T-cell (primary cell): Measurements from ENCODE around the gene CTNNA3. TPM values are rescaled to one million over a fixed set of nuclear protein-coding genes. Genes with fewer than 3 reads are reported as not detected.
A peak's percentile ranks its signal among the peaks of the same experiment; 100 is the strongest.

ENCODE experiments used
- ATAC-seq, 4 experiments: fragments of 200-7000 bp in 3 of 4; fragments of 150-1000 bp in 1 of 4; cut with Tn5 transposase; replicated peaks in 1 of 4; 1 replicate in 3 of 4; 2 replicates in 1 of 4; pipeline ENCODE4 v1.10.0; 2021; ENCODE audit warnings: moderate library complexity in 3 of 4, mild to moderate bottlenecking in 2 of 4, moderate number of reproducible peaks in 1 of 4
- CTCF ChIA-PET, 2 donors: fragments of 300-600 bp; sonication (Branson Sonifier 250); formaldehyde crosslinking; loops; one replicate each; lab custom pipeline; 2022; ENCODE audit warnings: antibody characterized with exemption in 2 of 2; lab: Charles Lee
- POLR2A ChIA-PET, 2 donors: fragments of 300-600 bp; sonication (Branson Sonifier 250); formaldehyde crosslinking; loops; one replicate each; lab custom pipeline; 2022; ENCODE audit warnings: antibody characterized with exemption in 2 of 2; lab: Charles Lee
- DNase-seq, 35 experiments: peaks; one replicate each; pipeline versions ENCODE4 v3.0.0 to v3.0.0-alpha.2; 2013 to 2023
- H3K27ac ChIP-seq: one replicate; pipeline ENCODE4 v1.5.1; 2013; ENCODE audit warnings: low read length
- H3K27me3 ChIP-seq, 2 experiments: replicated peaks in 1 of 2; 1 replicate in 1 of 2; 2 replicates in 1 of 2; pipeline versions ENCODE4 v1.6.1 to v1.7.0; 2013; ENCODE audit warnings: low read length in 1 of 2, mixed read lengths in 1 of 2; ENCODE audit not compliant: control insufficient read depth in 2 of 2, insufficient read depth in 2 of 2; ENCODE audit errors: extremely low read depth in 1 of 2
- H3K36me3 ChIP-seq, 2 donors: 1 replicate in 1 of 2; 2 replicates in 1 of 2; pipeline versions ENCODE4 v1.6.1 to v1.7.0; 2013; ENCODE audit warnings: low read length in 1 of 2; ENCODE audit not compliant: control insufficient read depth in 2 of 2, insufficient read depth in 1 of 2; ENCODE audit errors: extremely low read depth in 1 of 2
- H3K4me1 ChIP-seq, 2 experiments: 1 replicate in 1 of 2; 2 replicates in 1 of 2; pipeline versions ENCODE4 v1.6.1 to v1.7.0; 2013; ENCODE audit warnings: low read length in 2 of 2, mixed read lengths in 1 of 2; ENCODE audit not compliant: insufficient read depth in 2 of 2, control insufficient read depth in 1 of 2; ENCODE audit errors: extremely low read depth in 1 of 2
- H3K4me3 ChIP-seq, 2 donors: 1 replicate in 1 of 2; 2 replicates in 1 of 2; pipeline versions ENCODE4 v1.5.1 to v1.7.0; 2013; ENCODE audit warnings: mild to moderate bottlenecking in 2 of 2, low read length in 1 of 2, moderate library complexity in 1 of 2; ENCODE audit not compliant: control insufficient read depth in 1 of 2; ENCODE audit errors: extremely low read depth in 1 of 2
- H3K9me3 ChIP-seq: 2 replicates; pipeline ENCODE4 v1.7.0; 2013
- H3K27ac Mint-ChIP-seq, 2 donors: one replicate each; pipeline ENCODE4 v1.8.0; 2020 to 2021; ENCODE audit warnings: mild to moderate bottlenecking in 2 of 2, mixed read lengths in 2 of 2
- H3K27me3 Mint-ChIP-seq, 2 donors: one replicate each; pipeline ENCODE4 v1.8.0; 2021 to 2022; ENCODE audit warnings: mixed read lengths in 2 of 2
- H3K36me3 Mint-ChIP-seq: one replicate; pipeline ENCODE4 v1.8.0; 2021; ENCODE audit warnings: mixed read lengths
- H3K4me1 Mint-ChIP-seq, 3 donors: one replicate each; pipeline ENCODE4 v1.8.0; 2020 to 2022; ENCODE audit warnings: mixed read lengths in 3 of 3, mild to moderate bottlenecking in 1 of 3
- H3K4me3 Mint-ChIP-seq, 3 donors: one replicate each; pipeline ENCODE4 v1.8.0; 2020 to 2022; ENCODE audit warnings: mild to moderate bottlenecking in 3 of 3, mixed read lengths in 3 of 3, moderate library complexity in 3 of 3
- H3K9me3 Mint-ChIP-seq, 3 donors: one replicate each; pipeline ENCODE4 v1.8.0; 2020 to 2022; ENCODE audit warnings: mixed read lengths in 3 of 3
- WGBS: methylation state at CpG from one replicate; pipeline ENCODE4 v1.1.5; 2013; ENCODE audit warnings: missing lambda C conversion rate; ENCODE audit not compliant: insufficient coverage; 5-methylcytosine and 5-hydroxymethylcytosine counted together
- total RNA-seq, 35 experiments: library from RNA in 6 of 35; stranded (reverse) in 6 of 35; fragments of 120-200 nt in 1 of 35; gene quantifications; one replicate each; pipeline versions ENCODE4 v1.2.1 to v1.2.4 and lab custom pipeline; 2013 to 2026

The CTNNA3 gene
- total RNA-seq, 5 donors from 2014 or later (not counting 1 experiment from before 2014, with no cell fraction given): 0.88 TPM; not detected in 4

GRCh38 chr10:66180581-66181318, 1515.2 kb downstream of the CTNNA3 start:
- WGBS: no CpG with 5 or more reads among the region's 5 CpGs

DNA sequence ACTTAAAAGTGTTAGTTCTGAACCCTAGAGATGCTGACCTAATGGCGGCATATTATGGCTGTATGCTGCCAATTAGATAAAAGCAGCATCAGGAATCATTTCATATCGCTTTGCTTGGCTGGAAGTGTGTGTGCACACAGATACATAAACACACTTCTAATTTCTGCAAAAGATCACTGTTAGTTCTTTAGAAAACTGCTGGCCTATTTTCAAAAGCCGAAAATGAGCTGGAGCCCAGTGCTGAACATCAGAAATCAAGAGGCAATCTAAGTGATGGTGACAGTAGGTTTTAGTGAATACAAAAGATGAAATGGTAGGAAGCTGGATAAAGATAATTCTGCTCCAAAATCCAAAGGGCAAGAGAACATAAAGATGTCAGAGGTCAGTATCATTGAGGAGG, 1516.0 kb downstream of the CTNNA3 start:
- H3K27ac Mint-ChIP-seq: no peak overlapping the region
- ChIA-PET POLR2A (no interaction called here), CTCF (interaction anchor here (1.0 to 1.3 kb wide), 3 partner anchors 10 to 1341 kb away, joined by 3 to 4 read pairs (median 3); no protein-coding TSS in a partner anchor)
- no peak overlapping the region for H3K27ac ChIP-seq
- no peak overlapping the region for H3K4me3 Mint-ChIP-seq
- H3K27me3 Mint-ChIP-seq: no peaks in the 10 kb centered on the region
- DNase-seq (no peak), ATAC-seq (no peak)
- no peaks in the 10 kb centered on the region for H3K36me3 ChIP-seq
- H3K27me3 ChIP-seq: no peaks in the 10 kb centered on the region
- 50% methylated on average over 2 of the region's 3 CpGs for WGBS
- H3K4me1 Mint-ChIP-seq: peaks cover 0 to 2% (median 0%) of the 10 kb centered on the region in 3 donors
- H3K36me3 Mint-ChIP-seq: no peaks in the 10 kb centered on the region
- no peaks in the 10 kb centered on the region for H3K9me3 ChIP-seq
- no peaks in the 10 kb centered on the region for H3K4me1 ChIP-seq
- no peak overlapping the region for H3K4me3 ChIP-seq
- no peaks in the 10 kb centered on the region for H3K9me3 Mint-ChIP-seq

More at GRCh38 chr10:66180581-66181318, 1515.2 kb downstream of the CTNNA3 start:
- Histone ChIP-seq H3K9me3 (no peaks in the 10 kb centered on the region), H3K4me1 (no peaks in the 10 kb centered on the region), H3K27ac (no peak overlapping the region), H3K36me3 (no peaks in the 10 kb centered on the region), H3K4me3 (no peak overlapping the region), H3K27me3 (no peaks in the 10 kb centered on the region)
- ChIA-PET POLR2A (no interaction called here), CTCF (interaction anchor here (1.0 to 1.3 kb wide), 4 partner anchors 9 to 1341 kb away, joined by 3 to 4 read pairs (median 3); no protein-coding TSS in a partner anchor)
- Mint-ChIP-seq H3K27me3 (no peaks in the 10 kb centered on the region), H3K9me3 (no peaks in the 10 kb centered on the region), H3K27ac (no peak overlapping the region), H3K36me3 (no peaks in the 10 kb centered on the region), H3K4me1 (peaks cover 0 to 2% (median 0%) of the 10 kb centered on the region in 3 donors), H3K4me3 (no peak overlapping the region)
- ATAC-seq (peak; percentile 32 to 67 (median 48)), DNase-seq (peak in 6 of 35 experiments; percentile 1 to 59 (median 4))

GRCh38 chr10:66176772-66177171, 1519.2 kb downstream of the CTNNA3 start:
- H3K27ac Mint-ChIP-seq: no peak overlapping the region
- 100% methylated on average over 1 of the region's 5 CpGs for WGBS
- no peak for DNase-seq
- no peaks in the 10 kb centered on the region for H3K36me3 Mint-ChIP-seq
- ChIA-PET POLR2A (no interaction called here), CTCF (no interaction called here)
- no peaks in the 10 kb centered on the region for H3K27me3 Mint-ChIP-seq
- no peak overlapping the region for H3K27ac ChIP-seq
- no peaks in the 10 kb centered on the region for H3K27me3 ChIP-seq
- no peak for ATAC-seq
- H3K4me3 Mint-ChIP-seq: no peak overlapping the region
- H3K9me3 ChIP-seq: no peaks in the 10 kb centered on the region
- no peaks in the 10 kb centered on the region for H3K4me1 ChIP-seq
- no peaks in the 10 kb centered on the region for H3K36me3 ChIP-seq
- peaks cover 0 to 2% (median 0%) of the 10 kb centered on the region in 3 donors for H3K4me1 Mint-ChIP-seq
- no peak overlapping the region for H3K4me3 ChIP-seq
- no peaks in the 10 kb centered on the region for H3K9me3 Mint-ChIP-seq

DNA sequence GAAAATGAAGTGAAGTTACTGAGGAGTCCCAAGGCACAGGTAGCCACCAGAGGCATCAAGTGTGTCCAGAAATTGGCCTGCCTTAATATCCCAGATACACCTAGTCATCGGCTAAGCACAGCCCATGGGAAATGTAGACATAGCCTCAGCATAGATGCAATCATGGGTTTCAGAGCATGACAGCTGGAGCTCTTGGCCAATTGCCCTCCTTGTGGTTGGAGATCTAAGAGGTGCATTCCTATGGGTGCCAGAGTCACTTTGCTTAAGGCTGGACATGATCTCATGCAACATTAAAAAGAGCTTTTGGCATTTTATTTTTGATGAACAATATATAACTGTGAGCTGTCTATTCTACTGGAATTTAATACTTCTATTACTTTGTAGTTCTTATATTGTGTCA, 1528.2 kb downstream of the CTNNA3 start:
- DNase-seq: no peak
- H3K36me3 Mint-ChIP-seq: no peaks in the 10 kb centered on the region
- no peak overlapping the region for H3K27ac Mint-ChIP-seq
- Histone ChIP-seq H3K4me1 (no peaks in the 10 kb centered on the region), H3K9me3 (no peaks in the 10 kb centered on the region), H3K36me3 (no peaks in the 10 kb centered on the region), H3K27me3 (no peaks in the 10 kb centered on the region), H3K27ac (no peak overlapping the region), H3K4me3 (no peak overlapping the region)
- WGBS: 100% methylated on average over 1 of the region's 1 CpG
- no peak for ATAC-seq
- POLR2A ChIA-PET: no interaction called here
- peaks cover 0 to 2% of the 10 kb centered on the region in 2 donors for H3K27me3 Mint-ChIP-seq
- H3K4me1 Mint-ChIP-seq: no peaks in the 10 kb centered on the region
- CTCF ChIA-PET: no interaction called here
- no peaks in the 10 kb centered on the region for H3K9me3 Mint-ChIP-seq
- H3K4me3 Mint-ChIP-seq: no peak overlapping the region

- no peaks in the 10 kb centered on the region for H3K36me3 Mint-ChIP-seq
- H3K9me3 Mint-ChIP-seq: peaks cover 0 to 7% (median 0%) of the 10 kb centered on the region in 3 donors
- no peak overlapping the region for H3K27ac Mint-ChIP-seq
- DNase-seq (no peak), ATAC-seq (no peak)
- Histone ChIP-seq H3K36me3 (no peaks in the 10 kb centered on the region), H3K4me3 (no peak overlapping the region), H3K27ac (no peak overlapping the region), H3K27me3 (no peaks in the 10 kb centered on the region), H3K9me3 (no peaks in the 10 kb centered on the region), H3K4me1 (no peaks in the 10 kb centered on the region)
- H3K4me1 Mint-ChIP-seq: no peaks in the 10 kb centered on the region
- H3K4me3 Mint-ChIP-seq: no peak overlapping the region
- ChIA-PET POLR2A (no interaction called here), CTCF (no interaction called here)
- 100% methylated on average over 2 of the region's 5 CpGs for WGBS
- no peaks in the 10 kb centered on the region for H3K27me3 Mint-ChIP-seq
Observed at GRCh38 chr10:66162560-66163143, 1533.3 kb downstream of the CTNNA3 start.

GRCh38 chr10:66151346-66151745, 1544.6 kb downstream of the CTNNA3 start:
- Mint-ChIP-seq H3K27me3 (no peaks in the 10 kb centered on the region), H3K4me1 (no peaks in the 10 kb centered on the region), H3K9me3 (peaks cover 0 to 5% (median 0%) of the 10 kb centered on the region in 3 donors), H3K4me3 (no peak overlapping the region), H3K36me3 (no peaks in the 10 kb centered on the region), H3K27ac (no peak overlapping the region)
- no peak for DNase-seq
- Histone ChIP-seq H3K4me3 (no peak overlapping the region), H3K27ac (no peak overlapping the region), H3K9me3 (no peaks in the 10 kb centered on the region), H3K27me3 (no peaks in the 10 kb centered on the region), H3K36me3 (no peaks in the 10 kb centered on the region), H3K4me1 (no peaks in the 10 kb centered on the region)
- ChIA-PET POLR2A (no interaction called here), CTCF (no interaction called here)
- no peak for ATAC-seq
- no CpG with 5 or more reads among the region's 2 CpGs for WGBS
